Tibial nerve (tissue), 4 donors: ENCODE measurements around the gene PHETA1.

Experiments
- EP300 ChIP-seq, 2 donors: sonication (generic); formaldehyde crosslinking; IDR thresholded peaks; one replicate each; pipeline ENCODE4 v1.6.1; 2017; ENCODE audit warnings: antibody characterized with exemption in 2 of 2, mild to moderate bottlenecking in 1 of 2
- TF ChIP-seq, protein P1 (sequence below), 5 experiments: fragments of 200-600 bp in 3 of 5; fragments of 450-650 bp in 2 of 5; sonication (generic) in 3 of 5; IDR thresholded peaks; one replicate each; pipeline ENCODE4 v1.5.1; 2016 to 2019; ENCODE audit warnings: antibody characterized with exemption in 5 of 5, mild to moderate bottlenecking in 3 of 5, moderate library complexity in 2 of 5

DNA sequence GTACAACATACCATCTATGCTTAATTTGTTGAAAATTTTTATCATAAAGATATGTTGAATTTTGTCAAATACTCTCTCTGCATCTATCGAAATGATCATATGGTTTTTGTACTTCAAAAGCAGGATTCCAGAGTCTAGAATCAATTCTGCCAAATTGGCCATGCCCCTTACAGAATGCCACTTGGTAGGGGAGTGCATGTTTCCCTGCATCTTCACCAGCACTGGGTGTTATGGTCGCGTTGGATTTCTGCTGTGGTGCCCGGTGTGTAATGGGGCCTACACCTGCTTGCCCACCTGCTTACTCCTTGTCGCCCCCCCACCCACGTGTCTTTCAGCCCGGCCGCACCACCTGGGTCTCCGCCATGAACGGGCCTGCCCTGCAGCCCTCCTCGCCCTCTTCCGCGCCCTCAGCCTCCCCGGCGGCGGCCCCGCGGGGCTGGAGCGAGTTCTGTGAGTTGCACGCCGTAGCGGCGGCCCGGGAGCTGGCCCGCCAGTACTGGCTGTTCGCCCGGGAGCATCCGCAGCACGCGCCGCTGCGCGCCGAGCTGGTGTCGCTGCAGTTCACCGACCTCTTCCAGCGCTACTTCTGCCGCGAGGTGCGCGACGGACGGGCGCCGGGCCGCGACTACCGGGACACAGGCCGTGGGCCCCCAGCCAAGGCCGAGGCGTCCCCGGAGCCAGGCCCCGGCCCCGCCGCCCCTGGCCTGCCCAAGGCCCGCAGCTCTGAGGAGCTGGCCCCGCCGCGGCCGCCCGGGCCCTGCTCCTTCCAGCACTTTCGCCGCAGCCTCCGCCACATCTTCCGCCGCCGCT is 49.1 kb upstream of the PHETA1 start:
- TF ChIP-seq, protein P1, sequence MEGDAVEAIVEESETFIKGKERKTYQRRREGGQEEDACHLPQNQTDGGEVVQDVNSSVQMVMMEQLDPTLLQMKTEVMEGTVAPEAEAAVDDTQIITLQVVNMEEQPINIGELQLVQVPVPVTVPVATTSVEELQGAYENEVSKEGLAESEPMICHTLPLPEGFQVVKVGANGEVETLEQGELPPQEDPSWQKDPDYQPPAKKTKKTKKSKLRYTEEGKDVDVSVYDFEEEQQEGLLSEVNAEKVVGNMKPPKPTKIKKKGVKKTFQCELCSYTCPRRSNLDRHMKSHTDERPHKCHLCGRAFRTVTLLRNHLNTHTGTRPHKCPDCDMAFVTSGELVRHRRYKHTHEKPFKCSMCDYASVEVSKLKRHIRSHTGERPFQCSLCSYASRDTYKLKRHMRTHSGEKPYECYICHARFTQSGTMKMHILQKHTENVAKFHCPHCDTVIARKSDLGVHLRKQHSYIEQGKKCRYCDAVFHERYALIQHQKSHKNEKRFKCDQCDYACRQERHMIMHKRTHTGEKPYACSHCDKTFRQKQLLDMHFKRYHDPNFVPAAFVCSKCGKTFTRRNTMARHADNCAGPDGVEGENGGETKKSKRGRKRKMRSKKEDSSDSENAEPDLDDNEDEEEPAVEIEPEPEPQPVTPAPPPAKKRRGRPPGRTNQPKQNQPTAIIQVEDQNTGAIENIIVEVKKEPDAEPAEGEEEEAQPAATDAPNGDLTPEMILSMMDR (IDR thresholded peaks at IDR 0.05): no peak
- no peak for TF ChIP-seq EP300 (IDR thresholded peaks at IDR 0.05)
